ENCODE measurements around the gene GABRB2.

The GABRB2 gene

DNA sequence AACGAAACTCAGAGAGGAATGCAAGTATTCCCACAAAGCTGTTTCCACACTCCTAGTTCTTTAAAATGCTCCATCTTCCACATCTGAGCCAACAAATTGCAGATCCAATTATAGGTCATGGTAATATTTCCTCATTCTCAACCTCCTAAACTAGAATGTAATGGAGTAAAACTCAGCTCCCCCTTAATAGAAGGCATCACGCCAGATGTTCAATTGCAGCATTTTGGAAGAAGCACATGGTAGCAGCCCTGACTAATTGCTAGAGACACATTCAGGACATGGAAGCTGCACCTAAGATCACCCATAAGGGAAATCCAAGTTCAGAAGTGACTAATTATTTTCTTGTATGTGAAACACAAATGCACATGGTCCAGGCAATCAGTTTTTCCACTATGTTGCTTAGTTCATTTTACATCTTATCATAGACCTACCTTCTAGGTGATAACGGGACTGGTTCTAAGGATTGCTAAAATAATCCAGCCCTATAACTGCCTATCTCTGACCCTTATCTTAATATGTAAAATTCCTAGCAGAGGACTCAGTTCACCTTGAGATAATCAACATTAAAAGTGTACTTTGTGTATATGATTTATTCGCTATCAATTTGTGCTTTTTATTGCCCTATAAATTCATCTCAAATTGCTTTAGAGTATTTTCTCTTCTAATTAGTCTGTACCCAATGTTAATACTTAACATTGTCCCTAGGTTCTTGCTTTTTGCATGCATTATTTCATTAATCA is 75.1 kb downstream of the GABRB2 start:
- no peaks in the 10 kb centered on the region for H3K27me3 ChIP-seq (ENCODE audit: insufficient read depth, low read length)
- no peaks in the 10 kb centered on the region; the same call in 1 of the 2 replicates for H3K9me3 ChIP-seq (ENCODE audit: insufficient read depth, low read depth, low read length)
- H3K4me3 ChIP-seq (ENCODE audit: low read length): no peak overlapping the region
- H3K36me3 ChIP-seq (ENCODE audit: insufficient read depth, low read length): no peaks in the 10 kb centered on the region
- no peak overlapping the region for H3K27ac ChIP-seq (ENCODE audit: low read depth, low read length)
- no peak overlapping the region for H3K9ac ChIP-seq (ENCODE audit: low read depth, low read length)
- WGBS: 89% methylated on average over 3 of the region's 4 CpGs
- H3K4me1 ChIP-seq (ENCODE audit: insufficient read depth, low read length): no peaks in the 10 kb centered on the region

DNA sequence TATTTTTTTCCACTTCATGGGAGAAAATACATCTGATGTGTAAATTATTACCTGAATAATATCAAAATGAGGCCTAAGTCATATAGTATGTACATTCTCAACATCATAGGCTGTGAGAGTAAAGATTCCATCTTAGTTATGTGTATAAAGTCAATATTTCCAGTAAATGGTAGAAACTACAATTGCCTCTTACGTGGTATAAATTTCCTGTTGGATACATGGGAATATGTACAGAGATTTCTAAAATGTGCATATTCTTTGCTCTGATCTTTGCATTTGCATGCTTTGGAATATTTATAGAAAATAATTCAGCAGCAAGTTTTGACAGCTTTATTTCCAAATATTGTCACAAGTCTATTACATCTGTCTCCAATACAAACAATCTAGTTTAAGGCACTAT is 78.8 kb downstream of the GABRB2 start:
- Histone ChIP-seq H3K4me3 (ENCODE audit: low read length) (no peak overlapping the region), H3K27me3 (ENCODE audit: insufficient read depth, low read length) (no peaks in the 10 kb centered on the region), H3K9me3 (ENCODE audit: insufficient read depth, low read depth, low read length) (no peaks in the 10 kb centered on the region), H3K9ac (ENCODE audit: low read depth, low read length) (no peak overlapping the region), H3K27ac (ENCODE audit: low read depth, low read length) (no peak overlapping the region), H3K4me1 (ENCODE audit: insufficient read depth, low read length) (no peaks in the 10 kb centered on the region), H3K36me3 (ENCODE audit: insufficient read depth, low read length) (no peaks in the 10 kb centered on the region)
- WGBS: 100% methylated on average over 1 of the region's 1 CpG

DNA sequence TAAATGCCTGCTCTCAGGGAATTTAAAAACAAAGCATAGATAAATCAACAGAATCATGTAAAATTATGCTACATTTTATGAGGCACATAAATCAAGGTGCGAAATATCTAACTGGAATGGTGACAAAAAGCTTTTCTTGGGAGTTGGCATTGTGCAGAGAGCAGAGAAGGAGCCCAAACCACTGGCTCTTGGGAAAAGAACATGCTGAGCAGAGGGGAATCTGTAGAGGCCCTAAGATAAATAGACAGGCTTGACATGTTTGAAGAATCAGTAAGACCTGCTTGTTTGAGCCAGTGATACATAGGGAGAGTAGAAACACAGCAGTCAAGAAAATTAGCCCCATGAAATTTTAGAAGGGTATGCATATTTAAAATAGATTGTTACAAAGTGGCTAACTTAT is 85.8 kb downstream of the GABRB2 start:
- H3K9ac ChIP-seq (ENCODE audit: low read depth, low read length): no peak overlapping the region
- no peaks in the 10 kb centered on the region for H3K9me3 ChIP-seq (ENCODE audit: insufficient read depth, low read depth, low read length)
- H3K4me3 ChIP-seq (ENCODE audit: low read length): no peak overlapping the region
- no peaks in the 10 kb centered on the region for H3K27me3 ChIP-seq (ENCODE audit: insufficient read depth, low read length)
- WGBS: 88% methylated on average over 1 of the region's 1 CpG
- no peak overlapping the region for H3K27ac ChIP-seq (ENCODE audit: low read depth, low read length)
- H3K4me1 ChIP-seq (ENCODE audit: insufficient read depth, low read length): 0 out of 2 replicates have a peak, but pooled peaks cover 8% of the 10 kb centered on the region
- no peaks in the 10 kb centered on the region for H3K36me3 ChIP-seq (ENCODE audit: insufficient read depth, low read length)

DNA sequence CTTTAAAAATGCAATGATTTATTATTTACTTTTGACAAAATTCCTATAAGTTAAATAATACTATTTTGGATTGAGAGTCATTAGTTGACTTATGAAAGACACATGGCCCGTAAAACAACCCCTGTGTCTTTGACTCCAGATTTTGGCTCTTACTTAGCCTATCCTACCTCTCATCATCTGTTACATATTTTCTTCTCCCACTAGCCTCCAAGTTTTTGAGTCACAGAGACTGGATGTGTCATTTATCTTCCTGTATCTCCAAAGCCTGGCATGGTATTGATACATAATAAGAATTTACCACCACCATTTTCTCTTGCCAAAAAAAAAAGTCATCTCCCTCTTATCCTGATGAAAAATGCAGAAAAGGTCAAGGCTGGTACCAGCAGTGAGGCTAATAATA is 99.9 kb downstream of the GABRB2 start:
- H3K9ac ChIP-seq (ENCODE audit: low read depth, low read length): no peak overlapping the region
- H3K27ac ChIP-seq (ENCODE audit: low read depth, low read length): no peak overlapping the region
- H3K9me3 ChIP-seq (ENCODE audit: insufficient read depth, low read depth, low read length): no peaks in the 10 kb centered on the region
- H3K36me3 ChIP-seq (ENCODE audit: insufficient read depth, low read length): no peaks in the 10 kb centered on the region
- H3K4me1 ChIP-seq (ENCODE audit: insufficient read depth, low read length): no peaks in the 10 kb centered on the region
- H3K4me3 ChIP-seq (ENCODE audit: low read length): no peak overlapping the region
- 100% methylated on average over 1 of the region's 1 CpG for WGBS
- no peaks in the 10 kb centered on the region for H3K27me3 ChIP-seq (ENCODE audit: insufficient read depth, low read length)

DNA sequence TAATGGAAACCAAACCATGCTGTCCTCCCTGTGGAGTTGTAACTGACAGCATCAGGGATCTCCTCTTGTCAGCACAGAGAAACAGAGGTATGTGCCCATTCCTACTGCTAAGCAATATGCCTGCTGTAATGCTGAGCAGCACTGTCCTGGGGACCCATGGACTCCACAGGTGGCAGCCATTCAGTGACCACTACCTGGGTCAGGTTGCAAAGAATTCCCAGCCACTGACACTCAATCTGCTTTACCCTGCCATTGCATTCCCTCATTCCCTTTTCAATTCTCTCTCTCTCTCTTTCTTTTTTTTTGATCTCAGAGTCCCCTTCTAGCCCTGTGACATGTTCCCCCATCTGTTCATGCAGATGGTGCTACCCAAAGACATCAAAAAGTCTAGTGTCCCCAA is 104.1 kb downstream of the GABRB2 start:
- no peak overlapping the region for H3K27ac ChIP-seq (ENCODE audit: low read depth, low read length)
- H3K4me3 ChIP-seq (ENCODE audit: low read length): no peak overlapping the region
- H3K36me3 ChIP-seq (ENCODE audit: insufficient read depth, low read length): no peaks in the 10 kb centered on the region
- no peaks in the 10 kb centered on the region for H3K27me3 ChIP-seq (ENCODE audit: insufficient read depth, low read length)
- H3K4me1 ChIP-seq (ENCODE audit: insufficient read depth, low read length): no peaks in the 10 kb centered on the region
- no peak overlapping the region for H3K9ac ChIP-seq (ENCODE audit: low read depth, low read length)
- H3K9me3 ChIP-seq (ENCODE audit: insufficient read depth, low read depth, low read length): no peaks in the 10 kb centered on the region

DNA sequence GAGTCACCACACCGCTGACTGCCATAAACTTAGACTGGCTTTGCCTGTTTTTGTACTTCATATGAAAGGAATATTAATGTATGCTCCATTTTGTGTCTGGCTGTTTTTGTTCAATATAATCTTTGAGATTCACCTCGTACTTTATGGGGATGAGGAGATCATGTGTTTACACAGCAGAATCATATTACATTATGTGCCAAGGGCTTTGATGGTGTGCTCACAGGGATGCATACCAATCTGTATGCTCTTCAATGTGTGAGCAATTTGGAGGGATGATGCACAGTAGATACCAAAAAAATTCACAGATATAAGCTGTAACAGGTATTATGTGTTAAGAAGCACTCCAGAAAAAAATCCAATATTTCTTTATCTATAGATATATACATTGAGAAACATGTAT is 113.7 kb downstream of the GABRB2 start:
- Histone ChIP-seq H3K4me3 (ENCODE audit: low read length) (no peak overlapping the region), H3K36me3 (ENCODE audit: insufficient read depth, low read length) (no peaks in the 10 kb centered on the region), H3K9ac (ENCODE audit: low read depth, low read length) (no peak overlapping the region), H3K27me3 (ENCODE audit: insufficient read depth, low read length) (no peaks in the 10 kb centered on the region), H3K27ac (ENCODE audit: low read depth, low read length) (no peak overlapping the region), H3K4me1 (ENCODE audit: insufficient read depth, low read length) (peaks cover 7% of the 10 kb centered on the region), H3K9me3 (ENCODE audit: insufficient read depth, low read depth, low read length) (no peaks in the 10 kb centered on the region)
- 89% methylated on average over 2 of the region's 2 CpGs for WGBS

DNA sequence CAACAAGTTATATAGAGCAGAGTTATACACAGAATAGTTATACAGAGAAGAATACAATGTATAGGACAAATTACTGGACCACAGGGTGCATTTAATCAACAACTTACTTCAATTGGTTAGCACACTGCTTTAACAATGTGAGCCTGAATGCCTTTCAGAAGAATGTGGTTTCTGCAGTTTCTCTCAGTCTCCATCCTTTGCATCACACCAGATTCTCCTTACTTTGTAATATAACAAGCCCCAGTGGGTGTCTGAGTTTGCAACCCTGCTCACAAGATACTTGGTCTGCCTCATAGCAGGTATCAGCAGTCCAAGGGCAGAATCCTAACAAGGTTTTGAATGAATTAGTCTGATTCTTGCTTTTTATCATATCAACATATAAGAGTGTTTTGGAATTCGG is 114.6 kb downstream of the GABRB2 start:
- no peaks in the 10 kb centered on the region for H3K36me3 ChIP-seq (ENCODE audit: insufficient read depth, low read length)
- H3K27me3 ChIP-seq (ENCODE audit: insufficient read depth, low read length): no peaks in the 10 kb centered on the region
- H3K27ac ChIP-seq (ENCODE audit: low read depth, low read length): no peak overlapping the region
- peaks cover 7% of the 10 kb centered on the region for H3K4me1 ChIP-seq (ENCODE audit: insufficient read depth, low read length)
- WGBS: 100% methylated on average over 1 of the region's 1 CpG
- H3K9ac ChIP-seq (ENCODE audit: low read depth, low read length): no peak overlapping the region
- no peak overlapping the region for H3K4me3 ChIP-seq (ENCODE audit: low read length)
- no peaks in the 10 kb centered on the region for H3K9me3 ChIP-seq (ENCODE audit: insufficient read depth, low read depth, low read length)

DNA sequence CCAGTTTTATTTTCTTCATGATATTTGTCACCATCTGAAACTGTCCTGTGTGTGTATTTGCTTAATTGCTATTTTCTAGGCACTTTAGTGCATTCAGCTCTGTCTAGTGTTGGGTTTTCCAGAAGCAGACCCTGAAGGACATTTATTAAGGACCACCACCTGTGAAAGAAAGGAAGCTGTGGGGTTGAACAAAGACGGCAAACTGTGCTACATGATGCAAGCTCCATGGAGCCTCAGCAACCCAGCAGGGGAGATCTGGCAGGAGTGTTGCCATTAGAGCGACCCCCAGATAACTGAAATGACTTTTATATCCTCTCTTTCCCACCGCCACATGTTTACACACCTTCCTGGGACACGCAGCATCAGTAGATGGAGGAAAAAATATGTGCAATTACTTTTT is 125.5 kb downstream of the GABRB2 start:
- no peaks in the 10 kb centered on the region for H3K36me3 ChIP-seq (ENCODE audit: insufficient read depth, low read length)
- no peaks in the 10 kb centered on the region for H3K27me3 ChIP-seq (ENCODE audit: insufficient read depth, low read length)
- 50% methylated on average over 2 of the region's 4 CpGs for WGBS
- peaks cover 8% of the 10 kb centered on the region; the same call in 1 of the 2 replicates for H3K4me1 ChIP-seq (ENCODE audit: insufficient read depth, low read length)
- H3K27ac ChIP-seq (ENCODE audit: low read depth, low read length): no peak overlapping the region
- H3K9me3 ChIP-seq (ENCODE audit: insufficient read depth, low read depth, low read length): no peaks in the 10 kb centered on the region
- H3K4me3 ChIP-seq (ENCODE audit: low read length): no peak overlapping the region
- no peak overlapping the region for H3K9ac ChIP-seq (ENCODE audit: low read depth, low read length)

DNA sequence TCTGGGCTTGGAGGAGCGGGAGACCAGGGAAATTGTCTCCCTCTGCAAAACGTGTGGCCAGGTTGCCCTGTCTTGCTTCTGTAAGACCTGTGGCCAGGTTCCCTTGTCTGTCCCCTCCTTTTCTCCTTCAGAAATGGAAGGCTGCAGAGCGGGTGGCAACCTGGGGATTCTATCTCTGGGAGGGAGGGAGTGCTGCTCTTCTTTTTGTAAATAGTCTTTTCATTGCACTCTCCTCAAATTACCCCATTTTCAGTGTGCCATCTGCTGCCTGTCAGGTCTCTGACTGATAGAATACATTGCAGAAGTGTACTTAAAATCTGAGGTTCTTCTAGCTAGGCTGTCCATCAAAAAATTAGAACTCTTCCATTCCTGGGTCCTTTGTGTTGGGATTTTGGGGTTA is 126.0 kb downstream of the GABRB2 start:
- no peak overlapping the region for H3K27ac ChIP-seq (ENCODE audit: low read depth, low read length)
- no peak overlapping the region for H3K4me3 ChIP-seq (ENCODE audit: low read length)
- no peaks in the 10 kb centered on the region for H3K36me3 ChIP-seq (ENCODE audit: insufficient read depth, low read length)
- H3K9me3 ChIP-seq (ENCODE audit: insufficient read depth, low read depth, low read length): no peaks in the 10 kb centered on the region
- H3K4me1 ChIP-seq (ENCODE audit: insufficient read depth, low read length): peaks cover 8% of the 10 kb centered on the region; the same call in 1 of the 2 replicates
- WGBS: 80% methylated on average over 2 of the region's 3 CpGs
- no peaks in the 10 kb centered on the region for H3K27me3 ChIP-seq (ENCODE audit: insufficient read depth, low read length)
- H3K9ac ChIP-seq (ENCODE audit: low read depth, low read length): no peak overlapping the region

DNA sequence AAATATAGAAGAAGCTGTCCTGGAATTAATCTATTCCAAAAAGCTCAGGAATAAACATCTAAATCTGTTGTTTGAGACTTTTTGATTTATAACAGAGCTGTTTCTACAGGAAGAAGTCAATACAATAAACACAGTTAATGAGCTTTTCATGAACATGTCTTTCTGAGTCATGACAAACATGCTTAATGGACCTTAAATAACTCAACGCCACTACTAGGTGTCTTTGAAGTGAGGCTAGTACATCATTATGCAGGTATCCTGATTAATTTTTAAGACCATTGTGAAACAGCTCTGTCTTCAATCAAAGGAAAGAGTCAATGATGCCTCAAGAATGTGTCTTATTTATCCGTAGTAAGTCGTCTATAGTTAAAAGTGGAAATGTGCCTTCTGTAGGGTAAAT is 131.6 kb downstream of the GABRB2 start:
- H3K4me3 ChIP-seq (ENCODE audit: low read length): no peak overlapping the region
- no peak overlapping the region for H3K27ac ChIP-seq (ENCODE audit: low read depth, low read length)
- H3K36me3 ChIP-seq (ENCODE audit: insufficient read depth, low read length): no peaks in the 10 kb centered on the region
- 95% methylated on average over 3 of the region's 3 CpGs for WGBS
- no peak overlapping the region for H3K9ac ChIP-seq (ENCODE audit: low read depth, low read length)
- no peaks in the 10 kb centered on the region for H3K4me1 ChIP-seq (ENCODE audit: insufficient read depth, low read length)
- no peaks in the 10 kb centered on the region for H3K9me3 ChIP-seq (ENCODE audit: insufficient read depth, low read depth, low read length)
- H3K27me3 ChIP-seq (ENCODE audit: insufficient read depth, low read length): no peaks in the 10 kb centered on the region

DNA sequence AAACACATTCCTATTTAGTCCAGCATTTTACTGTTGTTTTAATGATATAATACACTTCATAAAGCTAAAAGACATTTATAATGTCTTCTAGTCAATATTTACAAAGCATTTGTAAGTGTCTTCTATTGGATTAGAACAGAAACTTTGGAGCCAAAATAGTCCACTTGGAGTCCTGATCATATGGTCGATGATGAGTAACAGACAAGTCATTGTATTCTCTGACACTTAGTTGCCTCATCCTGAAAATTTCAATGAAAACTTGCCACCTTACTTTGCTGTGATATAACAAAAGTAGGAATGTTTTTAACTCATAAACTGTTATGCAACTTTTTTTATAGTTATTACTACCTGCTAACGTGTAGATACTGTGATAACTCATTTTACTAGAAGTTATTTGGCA is 132.5 kb downstream of the GABRB2 start:
- no peak overlapping the region for H3K9ac ChIP-seq (ENCODE audit: low read depth, low read length)
- H3K27me3 ChIP-seq (ENCODE audit: insufficient read depth, low read length): no peaks in the 10 kb centered on the region
- H3K4me1 ChIP-seq (ENCODE audit: insufficient read depth, low read length): no peaks in the 10 kb centered on the region
- no peaks in the 10 kb centered on the region for H3K36me3 ChIP-seq (ENCODE audit: insufficient read depth, low read length)
- H3K4me3 ChIP-seq (ENCODE audit: low read length): no peak overlapping the region
- H3K9me3 ChIP-seq (ENCODE audit: insufficient read depth, low read depth, low read length): no peaks in the 10 kb centered on the region
- no peak overlapping the region for H3K27ac ChIP-seq (ENCODE audit: low read depth, low read length)
- WGBS: 95% methylated on average over 1 of the region's 2 CpGs

DNA sequence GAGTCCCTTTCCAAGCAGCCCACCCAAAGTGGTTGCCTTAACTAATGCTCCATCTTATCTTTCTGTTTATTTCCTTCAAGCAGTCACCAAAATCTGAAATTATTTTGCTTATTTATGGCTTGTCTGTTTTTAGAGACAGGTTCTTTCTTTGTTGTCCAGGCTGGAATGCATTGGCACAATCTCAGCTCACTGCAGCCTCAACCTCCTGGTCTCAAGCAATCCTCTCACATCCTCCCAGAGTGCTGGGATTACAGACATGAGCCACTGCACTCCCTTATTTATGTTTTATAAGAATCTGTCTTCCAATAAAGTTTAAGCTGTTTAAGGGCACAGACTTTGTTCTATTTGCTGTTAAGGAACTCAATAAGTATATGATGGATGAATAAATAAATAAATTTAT is 133.7 kb downstream of the GABRB2 start:
- Histone ChIP-seq H3K9me3 (ENCODE audit: insufficient read depth, low read depth, low read length) (no peaks in the 10 kb centered on the region), H3K9ac (ENCODE audit: low read depth, low read length) (no peak overlapping the region), H3K4me3 (ENCODE audit: low read length) (no peak overlapping the region), H3K27me3 (ENCODE audit: insufficient read depth, low read length) (no peaks in the 10 kb centered on the region), H3K4me1 (ENCODE audit: insufficient read depth, low read length) (no peaks in the 10 kb centered on the region), H3K27ac (ENCODE audit: low read depth, low read length) (no peak overlapping the region), H3K36me3 (ENCODE audit: insufficient read depth, low read length) (no peaks in the 10 kb centered on the region)

Data from HUES64 (cell line).